HS-5 (cell line): ENCODE data around the gene ATL2.
"Not testable (repeated sequence)": the region's sequence is repeated elsewhere in the genome, so short reads cannot be mapped to it uniquely, and the experiment has no call there.

Experiments
- DNase-seq: peaks from one replicate; pipeline ENCODE4 v3.0.0-alpha.2; 2012; ENCODE audit warnings: low read depth

ATL2 gene

DNA sequence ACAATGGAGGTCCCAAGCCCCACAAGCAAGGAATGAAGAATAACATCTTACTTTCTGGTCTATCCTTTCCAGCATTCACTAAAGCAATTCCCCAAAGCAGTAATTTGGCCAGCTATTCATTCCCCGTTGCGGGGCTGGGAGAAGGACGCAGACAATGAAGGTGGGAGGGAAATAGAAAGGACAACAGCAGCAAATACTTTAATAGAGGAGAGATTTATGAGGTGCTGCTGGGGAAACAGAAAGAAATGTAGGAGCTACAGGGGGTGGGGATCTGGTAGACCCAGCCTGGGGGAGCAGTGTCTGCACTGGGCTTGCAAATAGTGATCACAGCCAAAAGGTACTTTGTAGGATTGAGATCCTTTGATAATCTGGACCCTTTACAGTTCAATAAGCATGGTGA lies 13.9 kb upstream of the ATL2 start:
- DNase-seq: no peak

DNA sequence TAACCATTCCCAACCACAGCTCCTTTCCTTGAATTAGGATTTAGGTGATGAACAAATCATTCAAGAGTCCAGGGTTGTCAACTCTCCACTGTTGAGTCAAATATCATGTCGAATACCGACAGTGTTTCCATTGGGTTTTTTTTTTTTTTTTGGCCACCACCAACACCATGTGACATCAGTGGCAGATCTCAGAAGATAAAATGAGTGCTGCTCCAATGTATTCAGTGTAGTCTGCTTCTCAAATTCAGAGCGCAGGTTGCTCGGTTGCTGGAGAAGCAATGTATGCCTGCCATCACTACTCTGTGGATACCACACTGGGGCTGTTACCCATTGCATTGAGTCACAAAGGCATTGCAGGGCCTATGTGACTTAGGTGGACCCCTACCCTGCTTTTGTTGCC lies 10.8 kb upstream of the ATL2 start:
- DNase-seq: no peak

DNA sequence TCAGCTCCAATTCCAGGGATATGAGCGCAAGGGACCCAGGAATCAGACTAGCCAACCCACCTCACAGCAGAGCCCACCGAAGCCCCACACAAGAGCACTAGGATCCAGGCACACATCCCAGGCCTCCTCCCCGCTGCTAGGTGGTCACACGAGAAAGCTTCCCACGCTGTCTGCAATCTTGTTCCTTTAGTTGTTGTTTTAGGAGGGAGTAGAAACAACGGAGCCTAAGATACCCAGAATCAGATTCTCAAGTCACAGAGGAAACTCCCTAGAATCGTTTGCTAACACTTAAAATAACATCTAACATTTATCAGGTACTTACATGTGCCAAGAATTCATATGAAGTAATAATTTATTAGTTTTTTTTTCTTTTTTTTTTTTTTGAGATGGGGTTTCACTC lies 9.7 kb upstream of the ATL2 start:
- DNase-seq: no peak

DNA sequence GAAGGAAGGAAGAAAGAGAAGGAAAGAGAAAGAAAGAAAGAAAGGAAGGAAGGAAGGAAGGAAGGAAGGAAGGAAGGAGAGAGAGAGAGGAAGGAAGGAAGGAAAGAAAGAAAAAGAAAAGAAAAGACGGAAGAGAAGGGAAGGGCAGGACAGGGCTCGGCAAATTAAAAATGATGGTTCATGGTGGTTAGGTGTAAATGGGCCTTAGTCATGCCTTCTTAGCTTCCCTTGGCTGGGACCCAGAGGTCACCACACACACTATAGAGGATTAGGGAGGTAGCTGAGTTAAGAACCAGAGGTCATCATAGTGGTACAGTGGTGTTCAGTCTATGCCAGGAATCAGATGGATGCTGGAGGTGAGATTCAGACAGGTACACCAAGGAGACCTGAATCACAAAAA lies 9.3 kb upstream of the ATL2 start:
- DNase-seq: no peak

- DNase-seq: no peak
Observed at GRCh38 chr2:38384338-38384737, 7.3 kb upstream of the ATL2 start.

- not testable (repeated sequence) for DNase-seq
Observed at GRCh38 chr2:38383741-38384140, 6.7 kb upstream of the ATL2 start.

GRCh38 chr2:38381381-38382143 lies 4.5 kb upstream of the ATL2 start:
- DNase-seq: no peak

- no peak for DNase-seq
Observed at GRCh38 chr2:38380397-38381130, 3.5 kb upstream of the ATL2 start.

DNA sequence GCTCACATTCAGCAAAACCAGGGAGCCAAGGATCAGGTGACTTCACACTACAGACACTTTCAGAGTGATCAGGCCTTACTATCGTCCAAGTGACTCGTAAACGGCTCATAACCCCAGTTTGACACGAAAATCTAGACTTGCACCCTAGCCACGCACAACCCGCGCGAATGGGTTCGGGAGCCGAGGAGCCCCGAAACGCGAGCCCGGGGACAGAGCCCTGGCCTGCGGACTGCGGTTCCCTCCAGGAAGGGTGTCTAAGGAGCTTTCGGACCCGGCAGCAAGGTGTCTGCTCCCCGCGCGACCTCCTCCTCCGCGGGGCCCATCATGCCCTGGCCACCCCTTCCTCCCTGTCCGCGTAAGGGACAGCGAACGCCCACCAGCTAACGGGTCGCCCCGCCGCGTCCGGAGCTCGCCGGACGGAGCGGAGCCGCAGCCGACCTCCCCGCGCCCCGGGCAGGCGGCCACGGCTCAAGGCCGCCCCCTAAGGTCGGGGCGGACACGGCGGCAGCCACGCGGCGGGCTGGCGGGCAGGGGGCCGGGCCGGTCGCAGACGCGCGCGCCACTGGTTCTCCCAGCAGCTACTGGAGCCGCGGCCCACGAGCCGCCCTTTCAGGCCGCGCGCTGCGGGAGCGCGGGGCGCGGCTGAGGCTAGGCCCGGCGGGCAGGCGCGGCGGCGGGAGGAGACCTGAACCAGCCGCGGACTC lies 575 bp downstream of the ATL2 start:
- DNase-seq: peak; percentile 32

- DNase-seq: no peak
Observed at GRCh38 chr2:38375696-38376345, 1.3 kb downstream of the ATL2 start.

- DNase-seq: no peak
Observed at GRCh38 chr2:38374984-38375383, 2.1 kb downstream of the ATL2 start.

GRCh38 chr2:38371235-38371634 lies 5.8 kb downstream of the ATL2 start:
- DNase-seq: no peak

DNA sequence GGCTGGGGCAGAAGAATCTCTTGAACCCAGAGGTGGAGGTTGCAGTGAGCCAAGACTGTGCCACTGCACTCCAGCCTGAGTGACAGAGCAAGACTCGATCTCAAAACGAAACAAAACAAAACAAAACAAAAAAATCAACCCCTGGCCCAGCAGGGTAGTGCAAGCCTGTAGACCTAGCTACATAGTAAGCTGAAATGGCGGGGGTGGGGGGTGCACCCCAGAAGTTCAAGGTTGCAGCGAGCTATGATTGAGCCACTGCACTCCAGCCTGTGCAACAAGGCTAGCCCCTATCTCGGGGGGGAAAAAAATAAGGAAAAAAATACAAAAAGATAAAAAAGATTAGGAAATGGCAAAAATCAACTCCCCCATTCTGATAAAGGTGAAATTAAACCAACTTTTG lies 6.4 kb downstream of the ATL2 start:
- DNase-seq: no peak

GRCh38 chr2:38362232-38362631 lies 14.8 kb downstream of the ATL2 start:
- DNase-seq: no peak

DNA sequence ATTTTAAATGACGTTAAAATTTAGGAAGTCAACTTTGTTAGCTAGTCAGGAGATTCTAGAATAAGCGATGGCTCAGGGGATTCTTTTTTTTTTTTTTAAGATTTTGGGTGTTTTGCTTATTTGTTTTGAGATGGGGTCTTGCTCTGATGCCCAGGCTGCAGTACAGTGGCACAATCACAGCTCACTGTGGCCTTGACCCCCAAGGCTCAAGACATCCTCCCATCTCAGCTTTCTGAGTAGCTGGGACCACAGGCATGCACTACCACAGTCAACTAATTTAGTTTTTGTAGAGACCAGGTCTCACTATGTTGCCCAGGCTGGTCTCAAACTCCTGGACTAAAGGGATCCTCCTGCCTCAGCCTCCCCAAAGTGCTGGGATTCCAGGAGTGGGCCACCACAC lies 16.9 kb downstream of the ATL2 start:
- no peak for DNase-seq

- no peak for DNase-seq
Observed at GRCh38 chr2:38353402-38353801, 23.7 kb downstream of the ATL2 start.

GRCh38 chr2:38352336-38352735 lies 24.7 kb downstream of the ATL2 start:
- no peak for DNase-seq

DNA sequence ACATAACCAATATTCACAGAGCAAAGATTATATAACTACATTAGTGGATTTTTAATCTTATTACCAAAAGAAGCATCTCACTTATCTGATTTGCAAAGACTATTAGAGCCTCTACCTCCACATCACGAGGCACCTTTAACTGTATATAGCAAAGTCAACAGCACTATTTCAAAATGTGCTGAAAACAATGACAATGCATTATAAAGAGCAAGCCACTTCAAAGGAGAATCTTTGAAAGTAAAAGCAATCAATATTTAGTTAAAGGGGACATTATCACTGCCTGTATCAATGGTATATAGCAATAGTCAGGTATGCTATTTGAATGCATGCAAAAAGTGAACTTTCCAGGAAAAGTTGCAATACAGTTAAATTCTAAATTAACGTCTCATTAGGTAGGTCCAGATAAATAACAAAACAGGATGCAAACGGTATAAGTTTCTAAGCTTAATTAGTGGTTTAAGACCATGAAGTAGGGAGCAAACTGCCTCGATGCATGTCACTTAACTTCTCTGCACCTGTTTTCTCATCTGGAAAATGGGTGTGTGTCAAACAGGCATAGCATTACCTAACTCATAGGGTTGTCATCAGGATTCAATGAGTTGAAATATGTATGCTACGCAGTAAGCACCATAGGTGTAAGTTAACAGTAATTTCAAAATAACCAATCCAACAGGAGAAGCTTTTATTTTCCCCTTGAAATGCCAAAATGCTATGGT lies 31.6 kb downstream of the ATL2 start:
- no peak for DNase-seq

- no peak for DNase-seq
Observed at GRCh38 chr2:38344813-38345212, 32.3 kb downstream of the ATL2 start.

GRCh38 chr2:38343212-38343611 lies 33.9 kb downstream of the ATL2 start:
- no peak for DNase-seq

DNA sequence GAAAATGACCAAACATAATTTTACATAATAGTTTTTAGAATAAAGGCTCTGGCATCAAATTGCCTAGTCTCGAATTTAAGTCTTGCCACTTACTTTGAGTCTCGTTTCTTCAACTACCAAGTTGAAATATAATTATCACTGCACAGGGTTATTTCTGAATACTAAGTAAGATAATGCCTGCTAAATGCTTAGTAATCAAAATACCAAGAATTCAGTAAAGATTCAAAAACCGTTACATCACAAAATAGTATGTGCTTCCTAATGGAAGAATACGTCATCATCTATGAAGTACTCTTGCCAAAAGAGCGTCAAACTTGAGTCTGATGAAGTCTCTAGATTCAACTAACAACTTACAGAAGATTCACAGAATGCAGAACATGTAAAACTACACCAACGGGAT lies 40.5 kb downstream of the ATL2 start:
- no peak for DNase-seq

- no peak for DNase-seq
Observed at GRCh38 chr2:38330754-38331153, 46.3 kb downstream of the ATL2 start.
